Muscle of arm (tissue), 14 donors: ENCODE measurements around the gene OCA2. TPM values are rescaled to one million over a fixed set of nuclear protein-coding genes. Genes with fewer than 3 reads are reported as not detected.
A peak's percentile ranks its signal among the peaks of the same experiment; 100 is the strongest.
"Not testable (repeated sequence)": the region's sequence is repeated elsewhere in the genome, so short reads cannot be mapped to it uniquely, and the experiment has no call there.

Experiments
- DNase-seq: peaks from one replicate; pipeline ENCODE4 v3.0.0-alpha.2; 2013
- long read RNA-seq, 11 donors: transcript quantifications; one replicate each; lab custom pipeline, GENCODE V29; 2026
- polyA plus RNA-seq, 12 donors: library from polyadenylated mRNA; unstranded; fragments of 120-200 nt; gene quantifications; one replicate each; pipeline ENCODE4 v1.2.1, GENCODE V29; 2013; ENCODE audit not compliant: insufficient read length in 12 of 12

OCA2 gene
- 1 to 10 TPM in 11 of 12 donors, not detected in 1; 2.0 to 4.9 (median 2.8) TPM for polyA plus RNA-seq
- long read RNA-seq, donor 1: 0 reads
- long read RNA-seq, donor 2: 0 reads
- long read RNA-seq, donor 3: 0 reads
- long read RNA-seq, donor 4: 0 reads
- long read RNA-seq, donor 5: 0 reads
- long read RNA-seq, donor 6: 0 reads
- long read RNA-seq, donor 7: 0 reads
- long read RNA-seq, donor 8: 0 reads
- long read RNA-seq, donor 9: 0 reads
- long read RNA-seq, donor 10, partial matches to known transcripts: 0 of 1 reads
- long read RNA-seq, donor 10, other reads (novel, unspliced or antisense): 0 of 1 reads
- long read RNA-seq, donor 11: 0 reads

GRCh38 chr15:28098766-28099554 lies at the start of gene OCA2:
OCA2 (minus strand) TSS chr15:28099315; CDS start chr15:28081874, 17,441 bp downstream.
- no peak for DNase-seq

DNA sequence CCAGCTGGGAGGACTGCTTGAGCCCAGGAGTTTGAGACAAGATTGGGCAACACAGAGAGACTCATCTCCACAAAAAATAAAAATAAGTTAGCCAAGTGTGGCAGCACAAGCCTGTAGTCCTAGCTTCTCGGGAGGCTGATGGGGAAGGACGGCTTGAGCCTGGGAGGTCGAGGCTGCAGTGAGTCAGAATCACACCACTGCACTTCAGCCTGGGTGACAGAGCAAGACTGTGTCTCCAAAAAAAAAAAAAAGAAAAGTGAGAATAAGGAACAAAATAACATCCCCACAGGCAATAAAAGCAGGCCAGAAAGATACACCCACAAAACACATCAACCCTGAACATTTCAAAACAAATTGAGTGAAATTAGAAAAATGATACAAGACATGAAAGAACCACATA lies 48.7 kb upstream of the OCA2 start:
- no peak for DNase-seq

DNA sequence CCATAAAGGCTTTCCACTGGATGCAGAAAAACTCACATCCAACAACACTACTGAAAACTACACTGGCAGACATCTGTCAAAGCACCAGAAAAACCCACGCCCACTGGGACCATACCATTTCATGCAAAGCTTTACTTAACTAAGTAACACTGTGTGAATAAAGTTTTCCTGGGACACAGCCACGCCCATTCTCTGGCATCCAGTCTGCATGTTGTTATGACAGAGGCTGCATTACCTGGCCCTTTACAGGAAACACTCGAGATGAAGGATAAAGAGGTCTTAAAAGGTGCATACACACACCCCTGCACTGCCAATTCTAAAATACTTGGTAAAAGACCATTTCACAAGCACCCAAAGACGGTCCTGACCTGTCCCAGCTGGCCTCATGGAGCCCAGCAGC lies 46.3 kb upstream of the OCA2 start:
- DNase-seq: not testable (repeated sequence)

DNA sequence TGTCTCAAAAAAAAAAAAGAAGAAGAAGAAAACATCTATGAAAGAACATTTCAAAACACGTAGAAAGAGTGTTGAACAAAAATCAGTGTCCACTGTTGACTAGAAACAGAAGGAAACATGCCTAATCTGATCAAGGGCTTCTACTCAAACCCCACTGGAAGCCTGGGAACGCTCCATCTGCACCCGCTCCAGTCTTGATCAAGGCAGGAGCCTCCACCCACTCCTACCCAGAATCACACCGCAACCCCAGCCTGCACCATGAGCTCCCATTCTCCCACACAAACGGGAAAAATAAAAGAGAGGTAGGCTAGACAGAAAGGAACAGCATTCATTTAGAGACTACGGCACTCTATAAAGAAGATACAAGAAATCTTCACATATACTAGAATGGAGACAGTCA lies 40.9 kb upstream of the OCA2 start:
- DNase-seq: no peak

GRCh38 chr15:28137408-28138039 lies 38.4 kb upstream of the OCA2 start:
- not testable (repeated sequence) for DNase-seq

DNA sequence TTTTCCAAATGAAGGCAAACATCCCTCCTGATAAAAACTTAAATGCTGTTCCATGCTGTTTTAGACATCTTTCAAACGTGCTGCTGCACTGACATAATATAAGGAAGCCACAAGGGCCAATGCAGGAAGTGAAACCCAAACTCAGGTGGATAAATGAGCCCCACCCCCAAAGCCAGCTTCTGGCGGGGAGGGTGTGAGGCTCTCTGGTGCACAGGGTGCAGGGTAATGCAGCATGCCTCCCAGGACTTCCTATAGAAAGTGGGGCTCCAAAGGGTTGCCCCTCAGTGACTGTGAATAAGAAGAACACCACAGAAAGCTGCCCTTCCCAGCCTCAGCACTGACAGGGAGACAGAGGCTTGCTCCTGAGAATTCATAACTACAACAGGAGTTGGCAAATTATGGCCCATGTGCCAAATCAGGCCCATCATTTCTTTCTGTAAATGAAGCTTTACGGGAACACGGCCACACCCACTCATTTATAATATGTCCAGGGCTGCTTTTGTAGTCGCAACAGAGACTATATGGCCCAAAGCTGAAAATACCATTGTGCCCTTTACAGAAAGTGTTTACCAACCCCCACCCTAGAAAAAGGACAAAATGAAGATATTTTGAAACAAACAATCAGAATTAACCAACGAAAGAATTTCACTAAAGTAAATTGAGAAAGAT lies 37.3 kb upstream of the OCA2 start:
- not testable (repeated sequence) for DNase-seq

DNA sequence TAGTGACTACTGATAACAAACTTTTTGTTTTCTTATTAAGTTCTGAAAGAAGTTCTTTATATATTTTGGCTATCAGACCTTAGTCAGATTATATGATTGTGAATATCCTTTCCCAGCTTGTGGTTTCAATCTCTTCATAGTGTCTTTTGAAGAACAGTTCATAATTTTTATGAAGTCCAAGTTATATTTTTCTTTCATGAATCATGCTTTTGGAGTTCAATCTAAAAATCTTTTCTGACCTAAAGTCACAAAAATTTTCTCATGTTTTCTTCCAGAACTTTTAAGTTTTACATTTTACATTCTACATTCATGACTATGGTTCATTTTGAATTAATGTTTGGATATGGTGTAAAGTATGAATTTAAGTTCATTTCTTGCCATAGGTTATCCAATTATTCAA lies 34.2 kb upstream of the OCA2 start:
- no peak for DNase-seq

DNA sequence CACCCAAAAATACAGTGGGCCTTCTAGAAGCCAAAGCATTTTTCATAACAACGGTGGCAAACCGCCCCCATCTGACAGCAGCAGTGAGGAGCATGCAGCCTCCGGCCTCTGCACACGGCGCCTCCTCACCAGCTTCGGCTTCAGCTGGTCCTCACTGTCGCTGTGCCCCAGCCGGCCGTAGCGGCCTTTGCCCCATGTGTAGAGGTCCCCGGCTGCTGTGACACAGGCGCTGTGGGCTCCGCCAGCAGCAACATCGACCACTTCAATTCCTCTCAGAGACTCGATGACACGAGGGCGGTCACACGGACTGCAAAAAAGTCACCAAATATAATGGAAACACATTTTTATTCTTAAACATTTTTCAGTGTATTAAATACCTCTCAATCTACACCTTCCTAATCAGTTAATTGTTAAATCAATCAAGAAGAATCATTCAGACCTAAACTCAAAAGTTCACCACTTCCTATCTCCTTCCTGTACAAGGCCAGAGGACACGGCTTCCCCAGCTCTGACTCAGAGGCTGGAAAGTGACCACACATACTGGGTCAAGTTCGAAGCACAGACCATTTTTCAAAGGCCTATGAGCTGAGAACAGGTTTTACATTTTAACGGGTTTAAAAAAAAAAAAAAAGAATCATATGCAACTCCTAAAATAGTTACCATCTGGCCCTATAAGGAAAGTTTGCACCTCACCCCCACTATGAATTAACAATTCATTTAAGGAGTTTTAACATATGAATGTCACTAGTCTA lies 33.6 kb upstream of the OCA2 start:
- DNase-seq: no peak

DNA sequence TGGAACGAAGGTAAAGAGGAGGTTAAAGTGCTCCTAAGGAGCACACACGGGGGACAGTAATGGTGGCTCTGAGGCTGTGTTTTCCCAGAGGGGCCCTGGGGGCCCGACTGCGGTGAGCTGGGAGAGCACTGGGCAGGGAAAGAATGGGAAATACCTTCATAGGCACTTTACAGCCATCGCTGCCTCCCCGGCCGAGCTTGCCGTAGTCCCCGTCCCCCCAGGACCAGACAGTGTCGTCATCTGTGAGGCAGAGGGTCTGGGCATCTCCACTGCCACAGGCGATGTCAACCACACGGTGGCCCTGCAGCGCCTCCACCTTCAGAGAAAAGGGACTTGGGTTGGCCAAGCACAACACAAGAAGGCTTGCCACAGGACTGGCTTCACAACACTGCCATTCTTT lies 32.8 kb upstream of the OCA2 start:
- DNase-seq: no peak

GRCh38 chr15:28131400-28131799 lies 32.3 kb upstream of the OCA2 start:
- no peak for DNase-seq

DNA sequence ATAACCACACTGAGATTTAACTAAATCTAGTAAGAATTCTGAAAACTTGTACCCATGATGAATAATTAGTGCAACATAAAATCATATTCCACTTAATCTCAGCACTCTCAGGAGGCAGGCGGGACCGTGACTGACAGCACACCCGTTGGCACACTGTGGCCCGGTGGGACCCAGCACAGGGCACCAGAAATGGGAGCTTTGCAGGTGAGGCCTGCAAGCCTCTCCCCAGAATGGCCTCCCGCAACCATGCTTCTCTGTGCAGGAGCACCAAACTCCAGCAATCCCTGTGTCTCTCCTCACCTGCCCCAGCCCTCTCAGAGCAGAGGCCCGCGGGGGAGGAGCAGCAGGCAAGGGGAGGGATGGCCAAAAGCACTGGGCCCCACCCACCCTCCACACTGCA lies 31.5 kb upstream of the OCA2 start:
- no peak for DNase-seq

DNA sequence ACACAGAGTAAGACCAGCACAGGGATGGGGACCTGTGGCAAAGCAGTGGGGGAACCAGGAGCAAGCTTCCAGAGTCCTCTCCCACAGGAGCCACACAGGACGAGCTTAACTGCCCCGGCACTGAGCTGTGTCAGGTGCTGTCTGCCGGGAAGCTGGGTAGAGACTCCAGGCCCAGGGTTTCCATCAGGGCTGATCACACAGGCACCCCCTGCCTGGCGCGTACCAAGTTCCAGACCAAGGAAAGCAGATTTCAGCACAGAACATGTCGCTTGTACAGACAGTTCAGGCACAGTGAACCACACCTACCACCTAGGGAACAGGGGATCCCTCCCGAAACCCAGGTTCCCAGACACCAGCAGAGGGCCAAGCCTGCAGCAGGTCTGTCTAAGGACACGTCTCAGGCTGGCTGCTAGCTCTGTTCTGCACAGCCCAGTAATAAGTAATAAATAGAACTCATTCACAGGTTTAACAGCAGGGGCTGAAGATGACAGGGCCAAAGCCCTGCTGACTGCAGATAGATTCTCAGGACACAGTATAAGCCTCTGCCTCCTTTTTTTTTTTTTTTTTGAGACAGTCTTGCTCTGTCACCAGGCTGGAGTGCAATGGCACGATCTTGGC lies 30.2 kb upstream of the OCA2 start:
- no peak for DNase-seq

DNA sequence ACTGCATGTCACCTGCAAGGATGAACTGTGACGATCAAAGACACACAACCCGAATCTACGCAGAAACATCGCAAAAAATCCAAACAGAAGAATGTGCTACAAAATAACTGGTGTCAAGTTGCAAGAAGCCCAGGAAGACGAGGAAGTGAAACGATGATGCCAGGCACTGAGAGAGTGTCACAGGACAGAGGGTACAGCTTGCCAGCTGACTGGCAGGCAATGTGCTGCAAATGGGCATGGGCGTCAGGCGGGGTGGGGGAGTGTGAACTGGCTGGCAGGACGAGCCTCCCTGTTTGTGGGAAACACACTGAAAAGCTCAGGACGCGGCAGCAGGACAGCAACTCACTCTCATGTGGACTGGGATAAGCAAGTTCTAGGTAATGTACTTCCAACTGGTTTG lies 28.9 kb upstream of the OCA2 start:
- DNase-seq: no peak

DNA sequence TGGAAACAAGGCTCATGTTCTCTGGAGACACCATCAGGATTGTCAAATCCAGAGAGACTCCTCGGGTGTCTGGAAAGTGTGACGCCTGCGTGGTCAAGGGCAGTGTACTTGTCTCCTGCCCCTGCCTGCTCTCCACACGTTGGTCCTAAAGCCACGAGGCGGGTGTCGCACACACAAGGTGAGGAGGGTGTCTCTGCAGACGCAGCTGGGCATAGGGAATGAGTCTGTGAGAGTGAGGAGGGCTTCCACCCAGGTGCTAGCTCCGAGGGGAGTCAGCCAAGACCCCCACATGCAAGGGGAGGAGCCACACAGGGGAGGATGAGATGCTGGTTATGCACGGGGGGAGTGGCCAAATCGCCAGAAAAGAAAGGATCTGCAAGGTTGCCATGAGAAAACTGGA lies 27.9 kb upstream of the OCA2 start:
- DNase-seq: no peak

DNA sequence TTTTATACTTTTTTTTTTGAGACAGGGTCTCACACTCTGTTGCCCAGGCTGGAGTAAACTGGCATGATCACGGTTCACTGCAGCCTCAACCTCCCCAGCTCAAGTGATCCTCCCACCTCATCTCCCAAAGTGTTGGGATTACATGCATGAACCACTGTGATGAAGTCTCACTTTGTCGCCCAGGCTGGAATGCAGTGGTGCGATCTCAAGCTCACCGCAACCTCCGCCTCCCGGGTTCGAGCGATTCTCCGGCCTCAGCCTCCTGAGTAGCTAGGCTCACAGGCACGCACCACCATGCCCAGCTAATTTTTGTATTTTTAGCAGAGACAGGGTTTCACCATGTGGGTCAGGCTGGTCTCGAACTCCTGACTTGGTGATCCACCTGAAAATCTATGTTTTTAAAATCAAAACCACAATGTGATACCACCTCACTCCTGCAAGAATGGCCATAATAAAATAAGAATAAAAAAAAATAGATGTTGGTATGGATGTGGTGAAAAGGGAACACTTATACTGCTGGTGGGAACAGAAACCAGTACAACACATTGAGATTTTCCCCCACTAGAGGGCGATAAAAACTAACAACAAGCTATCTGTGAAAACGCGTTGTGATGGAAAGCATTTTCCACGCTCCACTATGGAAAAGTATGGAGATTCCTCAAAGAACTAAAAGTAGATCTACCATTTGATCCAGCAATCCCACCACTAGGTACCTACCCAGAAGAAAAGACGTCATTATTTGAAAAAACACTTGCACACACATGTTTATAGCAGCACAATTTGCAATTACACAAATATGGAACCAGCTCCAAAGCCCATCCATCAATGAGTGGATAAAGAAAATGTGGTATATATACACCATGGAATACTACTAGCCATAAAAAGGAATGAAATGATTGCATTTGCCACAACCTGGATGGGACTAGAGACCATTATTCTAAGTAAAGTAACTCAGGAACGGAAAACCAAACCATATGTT lies 26.8 kb upstream of the OCA2 start:
- DNase-seq: peak; percentile 69

DNA sequence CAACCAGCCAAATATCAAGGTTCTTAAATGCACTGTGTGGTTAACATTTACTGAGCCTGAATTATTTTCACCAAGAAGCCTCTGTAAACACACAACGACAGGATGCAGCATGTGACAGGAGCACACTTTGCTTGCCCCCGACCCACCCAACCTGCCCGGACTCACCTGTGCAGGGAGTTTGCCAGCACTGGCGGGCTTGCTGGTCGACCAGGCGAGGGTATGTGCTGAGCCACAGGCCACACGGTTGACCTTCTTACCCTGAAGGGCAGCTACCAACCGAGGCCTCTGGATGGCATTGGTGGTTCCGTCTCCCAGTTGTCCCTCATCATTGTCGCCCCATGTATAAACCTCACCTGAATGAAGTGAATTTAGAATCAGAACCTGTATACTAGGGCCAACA lies 25.7 kb upstream of the OCA2 start:
- DNase-seq: no peak

DNA sequence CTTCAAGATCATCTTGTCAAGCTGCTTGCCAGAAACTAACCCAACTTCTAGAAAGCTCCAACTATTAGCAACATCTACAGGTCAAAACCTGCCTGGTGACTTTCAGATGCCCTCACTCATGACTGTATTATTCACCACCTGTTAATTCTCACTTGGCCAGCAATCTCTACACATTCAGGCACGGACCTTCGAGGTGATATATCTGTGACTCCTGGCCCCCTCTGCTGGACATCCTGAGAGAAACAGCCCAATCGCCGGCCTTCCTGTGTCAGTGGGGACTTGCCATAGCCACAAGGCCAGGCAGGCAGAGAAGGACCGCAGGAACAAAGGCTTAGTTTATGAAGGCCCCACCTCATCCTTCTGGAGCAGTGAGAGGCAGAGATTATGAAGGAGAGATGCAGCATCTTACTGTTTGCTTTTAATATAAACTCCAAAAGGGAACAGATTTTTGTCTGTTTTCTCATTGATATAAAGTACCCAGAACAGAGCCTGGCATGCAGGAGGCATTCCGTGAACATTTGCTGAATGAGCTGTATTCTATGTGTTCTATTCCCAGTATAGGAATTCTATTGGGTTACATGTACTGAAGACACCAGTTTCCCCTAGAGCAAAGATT lies 24.4 kb upstream of the OCA2 start:
- peak; percentile 64 for DNase-seq

- DNase-seq: no peak
Measured at GRCh38 chr15:28122038-28122949, 23.2 kb upstream of the OCA2 start.
